ENCODE results near the gene ST13.
"Not testable (repeated sequence)": the region's sequence is repeated elsewhere in the genome, so short reads cannot be mapped to it uniquely, and the experiment has no call there.

Gene ST13

GRCh38 chr22:40844951-40845350 is 11.5 kb downstream of the ST13 start:
- Histone ChIP-seq H3K9ac (no peak overlapping the region), H3K27ac (no peak overlapping the region), H3K27me3 (no peaks in the 10 kb centered on the region), H3K4me2 (no peak overlapping the region), H3K9me3 (no peaks in the 10 kb centered on the region), H4K20me1 (peaks cover 94% of the 10 kb centered on the region), H3K4me3 (no peak overlapping the region), H3K36me3 (peaks cover 99% of the 10 kb centered on the region), H3K4me1 (no peaks in the 10 kb centered on the region)
- no peak for TF ChIP-seq Cebpa-rat (IDR thresholded peaks at IDR 0.05)

- Histone ChIP-seq H3K4me1 (no peaks in the 10 kb centered on the region), H3K27ac (no peak overlapping the region), H3K27me3 (no peaks in the 10 kb centered on the region), H4K20me1 (peaks cover 89% of the 10 kb centered on the region), H3K9ac (no peak overlapping the region), H3K36me3 (peaks cover 96% of the 10 kb centered on the region), H3K4me3 (no peak overlapping the region), H3K9me3 (no peaks in the 10 kb centered on the region), H3K4me2 (no peak overlapping the region)
- no peak for TF ChIP-seq Cebpa-rat (IDR thresholded peaks at IDR 0.05)
Measured at GRCh38 chr22:40838486-40838885, 18.0 kb downstream of the ST13 start.

GRCh38 chr22:40834619-40835018 is 21.8 kb downstream of the ST13 start:
- Histone ChIP-seq H3K4me1 (no peaks in the 10 kb centered on the region), H3K9me3 (no peaks in the 10 kb centered on the region), H3K9ac (no peak overlapping the region), H3K4me3 (no peak overlapping the region), H4K20me1 (peaks cover 72% of the 10 kb centered on the region), H3K27ac (no peak overlapping the region), H3K27me3 (no peaks in the 10 kb centered on the region), H3K36me3 (peaks cover 95% of the 10 kb centered on the region), H3K4me2 (no peak overlapping the region)
- TF ChIP-seq Cebpa-rat (IDR thresholded peaks at IDR 0.05) = no peak

- Histone ChIP-seq H3K4me1 (no peaks in the 10 kb centered on the region), H3K9me3 (no peaks in the 10 kb centered on the region), H3K27me3 (no peaks in the 10 kb centered on the region), H4K20me1 (peaks cover 25% of the 10 kb centered on the region; the same call in 1 of the 2 replicates), H3K4me2 (no peak overlapping the region), H3K9ac (no peak overlapping the region), H3K36me3 (peaks cover 95% of the 10 kb centered on the region), H3K27ac (no peak overlapping the region), H3K4me3 (no peak overlapping the region)
- TF ChIP-seq Cebpa-rat (IDR thresholded peaks at IDR 0.05) = no peak
Measured at GRCh38 chr22:40829131-40829530, 27.3 kb downstream of the ST13 start.

GRCh38 chr22:40826984-40827741 is 29.3 kb downstream of the ST13 start:
- H3K36me3 ChIP-seq = peaks cover 88% of the 10 kb centered on the region
- TF ChIP-seq Cebpa-rat (IDR thresholded peaks at IDR 0.05) = no peak
- H3K27ac ChIP-seq = no peak overlapping the region

GRCh38 chr22:40826292-40826691 is 30.1 kb downstream of the ST13 start:
- not testable (repeated sequence) for H3K4me3 ChIP-seq, H4K20me1 ChIP-seq, H3K27ac ChIP-seq, H3K9ac ChIP-seq, H3K27me3 ChIP-seq, H3K4me2 ChIP-seq, H3K9me3 ChIP-seq, H3K4me1 ChIP-seq
- peaks cover 80% of the 10 kb centered on the region for H3K36me3 ChIP-seq

More at GRCh38 chr22:40826984-40827741, 29.3 kb downstream of the ST13 start:
- Histone ChIP-seq H3K4me3 (no peak overlapping the region), H3K4me2 (no peak overlapping the region), H3K4me1 (no peaks in the 10 kb centered on the region), H3K9ac (no peak overlapping the region), H3K27me3 (no peaks in the 10 kb centered on the region), H3K9me3 (no peaks in the 10 kb centered on the region), H4K20me1 (peaks cover 14% of the 10 kb centered on the region; the same call in 1 of the 2 replicates)

- H3K4me1 ChIP-seq = peaks cover 10% of the 10 kb centered on the region
Measured at GRCh38 chr22:40823426-40823825, 33.0 kb downstream of the ST13 start.

GRCh38 chr22:40819599-40820140 is 36.8 kb downstream of the ST13 start:
- no peak for TF ChIP-seq Cebpa-rat (IDR thresholded peaks at IDR 0.05)
- peak overlapping the region; percentile 87 for H3K4me2 ChIP-seq

More at GRCh38 chr22:40823426-40823825, 33.0 kb downstream of the ST13 start:
- no peaks in the 10 kb centered on the region for H3K9me3 ChIP-seq
- peaks cover 53% of the 10 kb centered on the region for H3K36me3 ChIP-seq
- H3K27me3 ChIP-seq = no peaks in the 10 kb centered on the region
- H3K4me3 ChIP-seq = no peak overlapping the region
- H3K4me2 ChIP-seq = no peak overlapping the region
- H3K27ac ChIP-seq = no peak overlapping the region
- no peak for TF ChIP-seq Cebpa-rat (IDR thresholded peaks at IDR 0.05)
- H3K9ac ChIP-seq = no peak overlapping the region
- no peaks in the 10 kb centered on the region for H4K20me1 ChIP-seq

GRCh38 chr22:40818747-40819598 is 37.5 kb downstream of the ST13 start, which contains the start of gene SLC25A17:
TSS of gene SLC25A17 (minus strand) at chr22:40819346. CDS start at chr22:40819248, 98 bp downstream.
- H3K4me3 ChIP-seq = peak within 1 kb of the TSS; percentile 93
- no peaks in the 10 kb centered on the region for H3K9me3 ChIP-seq
- H3K27me3 ChIP-seq = no peaks in the 10 kb centered on the region
- peak within 1 kb of the TSS; percentile 87 for H3K4me2 ChIP-seq
- H3K4me1 ChIP-seq = peaks cover 30% of the 10 kb centered on the region
- H3K27ac ChIP-seq = peak within 1 kb of the TSS; percentile 72
- TF ChIP-seq Cebpa-rat (IDR thresholded peaks at IDR 0.05) = no peak
- H4K20me1 ChIP-seq = peaks cover 11% of the 10 kb centered on the region
- peak within 1 kb of the TSS; percentile 89 for H3K9ac ChIP-seq
- peaks cover 19% of the 10 kb centered on the region for H3K36me3 ChIP-seq

More at GRCh38 chr22:40819599-40820140, 36.8 kb downstream of the ST13 start:
- Histone ChIP-seq H3K4me1 (peaks cover 27% of the 10 kb centered on the region), H3K4me3 (peak overlapping the region; percentile 93), H3K27ac (no peak overlapping the region), H3K36me3 (peaks cover 26% of the 10 kb centered on the region), H3K27me3 (no peaks in the 10 kb centered on the region), H4K20me1 (peaks cover 11% of the 10 kb centered on the region), H3K9me3 (no peaks in the 10 kb centered on the region), H3K9ac (peak overlapping the region; percentile 73)

Measured in BLaER1 (cell line).